GM21528 (cell line): ENCODE data around the gene TMEM205.
"Not testable (repeated sequence)": the region's sequence is repeated elsewhere in the genome, so short reads cannot be mapped to it uniquely, and the experiment has no call there.

Experiments used
- ATAC-seq: cut with Tn5 transposase; IDR thresholded peaks from one replicate; pipeline ENCODE4 v1.9.1; 2021; ENCODE audit warnings: mild to moderate bottlenecking, moderate library complexity; ENCODE audit not compliant: unreplicated experiment, low FRiP score

TMEM205 gene

DNA sequence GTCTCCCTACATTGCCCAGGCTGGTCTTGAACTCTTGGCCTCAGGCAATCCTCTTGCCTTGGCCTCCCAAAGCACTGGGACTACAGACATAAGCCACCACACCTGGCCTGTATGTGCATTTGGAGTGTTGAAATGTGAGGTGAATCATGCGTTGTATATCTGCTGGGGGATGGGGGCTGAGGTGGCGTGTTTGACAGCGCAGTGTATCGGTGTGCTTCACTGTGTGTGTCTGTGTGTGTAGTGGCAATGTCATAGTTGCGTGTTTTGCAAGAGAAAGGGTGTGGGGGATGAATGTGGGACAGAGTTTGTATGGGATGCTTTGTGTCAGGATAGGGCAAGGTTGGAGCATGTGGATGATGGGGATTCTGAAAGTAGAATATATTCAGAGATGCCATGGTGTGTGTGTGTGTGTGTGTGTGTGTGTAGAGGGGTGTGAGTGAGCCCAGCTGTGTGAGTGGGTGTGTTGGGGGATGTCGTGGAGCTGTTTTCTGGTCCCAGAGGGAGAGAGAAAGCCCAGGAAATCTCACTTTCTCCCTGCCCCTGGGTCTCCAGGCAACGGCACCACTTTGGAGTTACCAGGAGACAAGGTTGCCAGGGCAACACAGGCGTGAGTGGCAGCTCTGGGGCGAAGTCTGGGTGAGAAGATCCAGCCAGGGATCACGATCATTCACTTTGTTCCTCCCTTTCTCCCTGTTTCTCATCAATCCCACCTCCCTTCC is 27.3 kb upstream of the TMEM205 start:
- ATAC-seq, result no peak

- ATAC-seq, result no peak
Measured at GRCh38 chr19:11370744-11371143, 24.7 kb upstream of the TMEM205 start.

DNA sequence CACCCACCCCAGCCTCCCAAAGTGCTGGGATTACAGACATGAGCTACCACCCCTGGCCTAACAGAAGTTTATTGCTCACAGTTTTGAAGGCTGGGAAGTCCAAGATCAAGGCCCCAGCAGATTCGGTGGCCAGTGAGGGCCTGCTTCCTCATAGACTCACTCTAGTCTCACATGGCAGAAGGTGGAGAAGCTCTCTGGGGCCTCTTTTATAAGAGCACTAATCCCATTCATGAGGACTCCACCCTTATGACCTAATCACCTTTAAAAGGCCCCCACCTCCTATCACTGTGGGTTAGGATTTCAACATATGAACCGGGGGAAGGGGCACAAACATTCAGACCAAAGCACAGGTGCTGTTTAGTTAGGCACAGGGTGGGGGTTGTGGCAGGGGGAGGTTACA is 21.5 kb upstream of the TMEM205 start:
- no peak for ATAC-seq

DNA sequence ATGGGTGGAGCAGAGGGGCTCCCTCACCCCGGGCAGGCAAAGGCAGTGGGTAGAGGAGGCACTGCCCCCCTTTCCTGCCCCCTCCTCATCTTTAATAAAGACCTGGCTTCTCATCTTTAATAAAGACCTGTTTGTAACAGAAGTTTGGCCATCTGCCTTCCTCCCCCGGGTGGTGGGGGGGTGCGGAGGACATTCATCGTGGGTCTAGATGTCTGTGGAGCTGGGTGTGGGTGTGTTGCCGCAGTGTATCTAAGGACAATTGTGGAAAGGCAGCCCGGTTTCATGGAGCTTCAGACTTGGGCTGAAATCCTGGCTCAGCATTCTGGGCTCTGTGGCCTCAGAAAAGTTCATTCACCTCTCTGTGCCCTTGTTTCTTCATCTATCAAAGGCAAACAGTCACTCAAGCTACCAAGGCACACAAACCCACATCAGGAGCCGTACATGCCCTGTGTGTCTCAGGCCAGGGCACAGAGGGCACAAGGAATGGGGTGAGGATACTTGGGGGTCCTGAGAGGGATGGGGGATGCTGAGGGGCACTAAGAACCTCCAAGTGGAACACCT is 19.6 kb upstream of the TMEM205 start:
- ATAC-seq, result no peak

DNA sequence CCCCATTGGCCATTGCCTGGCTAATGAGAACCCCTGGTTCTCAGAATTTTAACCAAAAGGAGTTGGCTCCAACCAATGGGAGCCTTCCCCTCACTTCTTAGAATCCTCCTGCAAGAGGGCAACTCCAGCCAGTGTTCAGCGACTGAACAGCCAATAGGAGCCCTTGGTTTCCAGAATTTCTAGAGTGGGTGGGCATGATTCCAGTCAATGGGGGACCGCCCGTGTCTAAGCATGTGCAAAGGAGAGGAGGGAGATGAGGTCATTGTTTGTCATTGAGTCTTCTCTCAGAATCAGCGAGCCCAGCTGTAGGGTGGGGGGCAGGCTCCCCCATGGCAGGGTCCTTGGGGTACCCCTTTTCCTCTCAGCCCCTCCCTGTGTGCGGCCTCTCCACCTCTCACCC is 18.9 kb upstream of the TMEM205 start:
- ATAC-seq, result no peak

DNA sequence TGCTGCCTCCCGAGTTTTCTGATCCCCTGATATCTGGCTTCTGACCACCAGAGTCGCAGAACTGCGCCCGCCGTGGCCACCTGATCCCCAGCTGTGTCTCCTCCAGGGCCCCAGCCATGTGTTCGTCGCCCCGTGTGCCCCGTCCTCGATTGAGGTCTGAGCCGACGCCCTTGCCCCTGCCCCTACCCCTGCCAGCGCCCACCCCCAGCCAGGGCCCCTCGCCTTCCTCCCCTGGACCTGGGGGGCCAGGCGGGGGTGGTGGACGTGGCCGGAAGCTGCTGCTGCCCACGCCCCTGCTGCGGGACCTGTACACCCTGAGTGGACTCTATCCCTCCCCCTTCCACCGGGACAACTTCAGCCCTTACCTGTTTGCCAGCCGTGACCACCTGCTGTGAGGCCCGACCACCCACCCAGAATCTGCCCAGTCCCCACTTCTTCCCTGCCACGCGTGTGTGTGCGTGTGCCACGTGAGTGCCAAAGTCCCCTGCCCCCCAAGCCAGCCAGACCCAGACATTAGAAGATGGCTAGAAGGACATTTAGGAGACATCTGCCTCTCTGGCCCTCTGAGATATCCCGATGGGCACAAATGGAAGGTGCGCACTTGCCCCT is 18.3 kb upstream of the TMEM205 start:
- ATAC-seq, result no peak

DNA sequence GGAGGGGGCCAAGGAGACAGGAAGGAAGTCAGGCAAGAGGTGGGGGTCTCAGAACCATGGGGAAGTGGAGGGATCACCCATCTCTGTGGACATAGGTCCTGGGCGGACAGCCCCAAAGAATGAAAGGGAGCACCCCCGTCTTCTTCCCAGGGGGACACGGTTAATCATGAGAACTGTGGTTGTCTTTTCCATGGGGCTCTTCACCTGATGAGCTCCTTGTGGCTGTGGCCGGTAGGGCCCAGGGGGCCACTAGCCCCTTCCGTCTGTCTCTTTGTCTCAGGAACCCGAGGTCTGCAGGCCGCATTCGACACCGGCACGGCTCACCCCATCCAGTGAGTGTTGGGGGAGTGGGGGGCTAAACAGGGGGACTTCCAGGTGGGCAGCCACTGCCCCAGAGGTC is 17.8 kb upstream of the TMEM205 start:
- ATAC-seq, result no peak

- no peak for ATAC-seq
Measured at GRCh38 chr19:11361771-11362731, 16.0 kb upstream of the TMEM205 start.

GRCh38 chr19:11361037-11361770 is 15.1 kb upstream of the TMEM205 start:
- ATAC-seq, result no peak

- ATAC-seq, result no peak
Measured at GRCh38 chr19:11359421-11359820, 13.4 kb upstream of the TMEM205 start.

- no peak for ATAC-seq
Measured at GRCh38 chr19:11356676-11357550, 10.8 kb upstream of the TMEM205 start.

GRCh38 chr19:11356074-11356397 is 10.0 kb upstream of the TMEM205 start:
- ATAC-seq, result no peak

DNA sequence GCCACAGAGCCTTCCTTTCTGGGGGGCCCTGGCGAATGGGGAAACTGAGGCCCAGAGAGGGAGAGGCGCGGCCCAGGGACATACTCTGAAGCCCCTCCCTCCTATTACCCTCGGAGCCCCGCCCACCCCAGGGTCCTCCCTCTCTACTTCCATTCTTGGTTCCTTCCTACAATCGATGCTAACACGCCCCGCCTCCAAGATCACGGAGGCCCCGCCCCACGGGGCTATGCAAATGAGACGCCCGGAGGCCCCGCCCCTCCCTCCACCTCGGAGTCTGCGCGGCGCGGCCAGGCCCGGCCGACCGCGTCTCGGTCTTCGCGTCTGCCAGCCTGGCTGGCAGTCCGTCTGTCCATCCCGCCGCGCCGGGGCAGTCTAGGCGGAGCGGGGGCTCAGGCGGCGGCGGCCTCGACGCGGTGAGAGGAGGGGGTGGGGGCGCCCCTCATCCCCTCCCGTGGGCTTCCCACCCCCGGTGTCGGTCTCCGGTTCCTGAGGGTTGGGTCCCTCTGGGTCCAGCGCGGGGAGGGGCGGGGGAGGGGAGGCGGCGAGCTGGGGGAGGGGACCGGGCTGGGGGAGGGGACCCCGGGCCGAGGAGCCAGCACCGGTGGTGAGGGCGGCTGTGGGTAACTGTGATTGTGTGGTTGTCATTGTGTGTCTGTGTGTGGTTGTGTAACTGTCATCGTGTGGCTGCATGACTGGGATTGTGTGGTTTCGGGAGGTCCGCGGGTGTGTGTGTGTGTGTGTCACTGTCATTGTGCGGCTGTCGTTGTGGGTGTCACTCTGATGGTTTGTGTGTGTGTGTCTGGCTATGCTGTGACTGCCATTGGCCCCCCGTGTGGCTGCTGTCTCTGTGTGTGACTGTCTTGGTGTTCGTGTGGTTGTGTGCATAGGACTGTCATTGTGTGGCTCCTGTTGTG is 9.3 kb upstream of the TMEM205 start, which contains the start of gene PLPPR2:
TSS of gene PLPPR2 (plus strand) at position 273 of the 914 bp plus-strand sequence. CDS start 2,242 bp downstream, outside the sequence.
- no peak for ATAC-seq

DNA sequence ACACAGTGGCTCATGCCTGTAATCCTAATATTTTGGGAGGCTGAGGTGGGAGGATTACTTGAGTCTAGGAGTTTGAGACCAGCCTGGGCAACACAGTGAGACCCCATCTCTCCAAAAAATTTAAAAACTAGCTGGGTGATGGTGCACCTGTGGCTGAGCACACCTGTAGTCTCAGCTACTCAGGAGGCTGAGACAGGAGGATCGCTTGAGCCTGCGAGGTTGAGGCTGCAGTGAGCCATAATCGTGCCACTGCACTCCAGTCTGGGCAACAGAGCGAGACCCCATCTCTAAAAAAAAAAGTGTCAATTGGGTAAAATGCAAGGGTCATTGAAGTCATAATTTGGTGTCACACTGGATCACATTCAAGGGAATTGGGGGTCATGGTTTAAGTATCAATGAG is 8.0 kb upstream of the TMEM205 start:
- not testable (repeated sequence) for ATAC-seq

DNA sequence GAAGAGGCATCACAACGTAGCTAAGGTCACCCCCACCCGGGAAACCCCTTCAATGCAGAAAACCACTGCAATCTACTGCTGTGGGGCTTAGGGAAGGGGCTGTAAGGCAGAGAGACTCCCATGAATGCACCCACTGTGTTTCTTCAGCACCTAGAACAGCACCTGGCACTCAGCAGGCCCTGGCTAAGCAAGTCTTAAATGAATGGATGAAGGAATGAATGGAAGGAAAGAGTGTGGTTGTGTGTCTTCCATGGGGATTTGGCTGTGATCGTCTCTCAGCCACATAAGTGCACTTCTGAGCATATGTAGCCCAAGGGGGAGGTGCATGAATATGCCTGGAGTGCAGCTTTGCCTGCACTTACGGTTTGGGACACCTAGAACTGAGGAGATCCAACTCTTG is 3.1 kb upstream of the TMEM205 start:
- ATAC-seq, result no peak

DNA sequence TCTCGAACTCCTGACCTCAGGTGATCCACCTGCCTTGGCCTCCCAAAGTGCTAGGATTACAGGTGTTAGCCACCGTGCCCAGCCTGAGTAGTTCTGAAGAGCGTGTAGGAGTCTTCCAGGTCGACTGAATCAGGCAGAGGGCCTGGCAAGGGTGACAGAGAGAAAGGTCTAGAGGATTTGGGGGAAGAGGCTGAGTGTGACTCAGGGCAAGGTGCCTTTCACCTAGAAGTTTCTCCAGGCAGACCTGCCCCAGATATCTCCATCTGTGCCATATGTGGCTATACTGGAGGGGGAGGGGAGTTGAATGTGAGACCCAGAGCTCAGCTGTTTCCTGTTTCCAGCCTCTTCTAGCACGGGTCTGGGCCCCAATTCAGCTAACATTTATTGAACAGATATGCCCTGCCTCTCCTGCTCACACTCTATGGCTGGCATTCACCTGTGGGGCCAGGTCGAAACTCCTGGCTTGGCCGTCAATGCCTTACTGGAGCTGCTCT is 1.5 kb upstream of the TMEM205 start:
- no peak for ATAC-seq

- ATAC-seq, result no peak
Measured at GRCh38 chr19:11345122-11345803, 805 bp downstream of the TMEM205 start.

DNA sequence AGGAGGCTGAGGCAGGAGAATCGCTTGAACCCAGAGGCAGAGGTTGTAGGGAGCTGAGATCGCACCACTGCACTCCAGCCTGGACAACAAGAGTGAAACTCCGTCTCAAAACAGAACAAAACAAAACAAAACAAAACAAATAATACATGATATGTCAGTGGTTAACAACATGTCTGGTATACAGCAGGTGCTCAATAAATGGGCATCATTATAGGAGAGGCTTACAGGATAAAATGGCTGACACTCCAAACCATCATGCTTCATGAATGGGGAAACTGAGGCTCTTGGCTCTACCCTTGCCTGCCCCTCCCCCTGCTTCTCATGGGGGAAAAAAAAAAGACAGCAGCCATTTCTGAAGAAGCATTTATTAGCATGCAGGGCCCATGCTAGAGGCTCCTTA is 3.6 kb downstream of the TMEM205 start:
- ATAC-seq, result no peak
